ENCODE measurements around the gene PBX3. TPM values are rescaled to one million over a fixed set of nuclear protein-coding genes. Genes with fewer than 3 reads are reported as not detected.

PBX3 gene
- total and polyA plus RNA-seq, 2 of the 13 experiments (the other 11 are each of a cell fraction or from before 2014, with no cell fraction given), result 6.0 to 11.2 TPM

DNA sequence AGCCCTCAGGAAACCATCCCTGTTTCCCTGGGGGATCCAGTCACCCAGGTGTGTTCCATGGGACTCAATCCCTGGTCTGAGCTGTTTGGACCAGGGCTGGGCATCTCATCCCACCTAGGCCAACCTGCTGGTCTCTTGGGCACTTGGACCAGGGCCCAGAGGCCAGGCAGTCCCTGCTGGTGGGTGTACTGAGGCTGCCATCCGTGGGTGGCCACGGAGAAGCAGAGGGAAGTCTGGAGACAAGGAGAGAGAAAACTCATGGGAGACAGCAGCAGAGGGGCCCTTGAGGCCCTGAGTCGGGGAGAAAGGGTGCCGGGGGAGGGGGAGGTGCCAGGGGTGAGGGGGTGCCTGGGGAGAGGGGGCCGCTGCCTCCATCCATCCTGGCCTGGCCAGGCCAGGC lies 247.8 kb downstream of the PBX3 start:
- no peaks in the 10 kb centered on the region for H3K4me1 ChIP-seq (ENCODE audit: insufficient read depth, low read length)
- CTCF ChIA-PET (ENCODE audit: low intra/inter-chr PET ratio, low total read pairs), result no interaction called here
- in situ Hi-C loops (cut with HindIII; ENCODE audit: extremely low pct_ligation_motif_present, low pct_unique_long_range_greater_than_20kb) (no loop called here), intact Hi-C loops (cut with micrococcal nuclease; ENCODE audit: unreplicated experiment) (no loop called here)
- BruUV-seq (replicated peaks), result no TSS peak
- H3K4me2 ChIP-seq (ENCODE audit: low read depth, low read length), result no peak overlapping the region
- H3K9me3 ChIP-seq (ENCODE audit: low read length), result no peaks in the 10 kb centered on the region
- ATAC-seq, result no peak
- no peak overlapping the region for H3K9ac ChIP-seq (ENCODE audit: insufficient read depth, low read depth, low read length)
- TF ChIP-seq ZKSCAN8 (CRISPR knock-in tag; IDR thresholded peaks at IDR 0.05; ENCODE audit: borderline replicate concordance) (no peak), ZNF841 (CRISPR knock-in tag; IDR thresholded peaks at IDR 0.05; ENCODE audit: borderline replicate concordance) (no peak), RCOR2 (CRISPR knock-in tag; IDR thresholded peaks at IDR 0.05) (no peak), SKI (IDR thresholded peaks at IDR 0.05; ENCODE audit: partially characterized antibody) (no peak), SRSF1 (optimal IDR thresholded peaks at IDR 0.05; ENCODE audit: low read depth, low read length) (no peak), KMT2B (CRISPR knock-in tag; IDR thresholded peaks at IDR 0.05) (no peak), ATF7 (IDR thresholded peaks at IDR 0.05) (no peak), ATF7 (CRISPR knock-in tag; IDR thresholded peaks at IDR 0.05) (no peak), TRIM24 (CRISPR knock-in tag; IDR thresholded peaks at IDR 0.05) (no peak), CEBPB (IDR thresholded peaks at IDR 0.05; ENCODE audit: borderline replicate concordance, low read depth, low read length) (no peak), ZSCAN22 (CRISPR knock-in tag; IDR thresholded peaks at IDR 0.05) (no peak), ZNF124 (CRISPR knock-in tag; IDR thresholded peaks at IDR 0.05) (no peak), MAZ (IDR thresholded peaks at IDR 0.05; ENCODE audit: borderline replicate concordance, low read depth, low read length) (no peak), MAZ (CRISPR knock-in tag; IDR thresholded peaks at IDR 0.05; ENCODE audit: low read depth) (no peak), RBAK (CRISPR knock-in tag; IDR thresholded peaks at IDR 0.05) (no peak), KLF6 (CRISPR knock-in tag; IDR thresholded peaks at IDR 0.05) (no peak)
- TF ChIP-seq, protein P1, sequence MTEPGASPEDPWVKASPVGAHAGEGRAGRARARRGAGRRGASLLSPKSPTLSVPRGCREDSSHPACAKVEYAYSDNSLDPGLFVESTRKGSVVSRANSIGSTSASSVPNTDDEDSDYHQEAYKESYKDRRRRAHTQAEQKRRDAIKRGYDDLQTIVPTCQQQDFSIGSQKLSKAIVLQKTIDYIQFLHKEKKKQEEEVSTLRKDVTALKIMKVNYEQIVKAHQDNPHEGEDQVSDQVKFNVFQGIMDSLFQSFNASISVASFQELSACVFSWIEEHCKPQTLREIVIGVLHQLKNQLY (CRISPR knock-in tag; IDR thresholded peaks at IDR 0.05), result no peak
- TF ChIP-seq, protein P2, sequence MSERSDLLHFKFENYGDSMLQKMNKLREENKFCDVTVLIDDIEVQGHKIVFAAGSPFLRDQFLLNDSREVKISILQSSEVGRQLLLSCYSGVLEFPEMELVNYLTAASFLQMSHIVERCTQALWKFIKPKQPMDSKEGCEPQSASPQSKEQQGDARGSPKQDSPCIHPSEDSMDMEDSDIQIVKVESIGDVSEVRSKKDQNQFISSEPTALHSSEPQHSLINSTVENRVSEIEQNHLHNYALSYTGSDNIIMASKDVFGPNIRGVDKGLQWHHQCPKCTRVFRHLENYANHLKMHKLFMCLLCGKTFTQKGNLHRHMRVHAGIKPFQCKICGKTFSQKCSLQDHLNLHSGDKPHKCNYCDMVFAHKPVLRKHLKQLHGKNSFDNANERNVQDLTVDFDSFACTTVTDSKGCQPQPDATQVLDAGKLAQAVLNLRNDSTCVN (CRISPR knock-in tag; IDR thresholded peaks at IDR 0.05; ENCODE audit: borderline replicate concordance), result no peak
- TF ChIP-seq, protein P3, sequence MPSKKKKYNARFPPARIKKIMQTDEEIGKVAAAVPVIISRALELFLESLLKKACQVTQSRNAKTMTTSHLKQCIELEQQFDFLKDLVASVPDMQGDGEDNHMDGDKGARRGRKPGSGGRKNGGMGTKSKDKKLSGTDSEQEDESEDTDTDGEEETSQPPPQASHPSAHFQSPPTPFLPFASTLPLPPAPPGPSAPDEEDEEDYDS (CRISPR knock-in tag; IDR thresholded peaks at IDR 0.05), result no peak
- TF ChIP-seq, protein P4, sequence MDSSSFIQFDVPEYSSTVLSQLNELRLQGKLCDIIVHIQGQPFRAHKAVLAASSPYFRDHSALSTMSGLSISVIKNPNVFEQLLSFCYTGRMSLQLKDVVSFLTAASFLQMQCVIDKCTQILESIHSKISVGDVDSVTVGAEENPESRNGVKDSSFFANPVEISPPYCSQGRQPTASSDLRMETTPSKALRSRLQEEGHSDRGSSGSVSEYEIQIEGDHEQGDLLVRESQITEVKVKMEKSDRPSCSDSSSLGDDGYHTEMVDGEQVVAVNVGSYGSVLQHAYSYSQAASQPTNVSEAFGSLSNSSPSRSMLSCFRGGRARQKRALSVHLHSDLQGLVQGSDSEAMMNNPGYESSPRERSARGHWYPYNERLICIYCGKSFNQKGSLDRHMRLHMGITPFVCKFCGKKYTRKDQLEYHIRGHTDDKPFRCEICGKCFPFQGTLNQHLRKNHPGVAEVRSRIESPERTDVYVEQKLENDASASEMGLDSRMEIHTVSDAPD (CRISPR knock-in tag; IDR thresholded peaks at IDR 0.05), result no peak
- H4K20me1 ChIP-seq (ENCODE audit: insufficient read depth, low read length), result no peaks in the 10 kb centered on the region
- H3K27ac ChIP-seq (ENCODE audit: extremely low read length, insufficient read depth, low read length), result no peak overlapping the region
- no peaks in the 10 kb centered on the region for H3K79me2 ChIP-seq (ENCODE audit: insufficient read depth, low read length)
- no peak for FAIRE-seq
- 4% methylated on average over 4 of the region's 5 CpGs for WGBS (ENCODE audit: low lambda C conversion rate)
- H3K27me3 ChIP-seq (ENCODE audit: control insufficient read depth in 1 of 2, insufficient read depth in 2 of 2, low read length in 2 of 2), result peaks cover 4 to 39% of the 10 kb centered on the region in 2 experiments; a peak in 3 of 5 replicates
- H3K4me3 ChIP-seq (replicated peaks in 1 of 3; ENCODE audit: insufficient read depth in 1 of 3, low read depth in 2 of 3, low read length in 3 of 3), result no peak overlapping the region
- no peak for DNase-seq (ENCODE audit: low spot score)
- POLR2A ChIA-PET, result no interaction called here
- no peaks in the 10 kb centered on the region for H3K36me3 ChIP-seq (replicated peaks in 1 of 2; ENCODE audit: control insufficient read depth in 1 of 2, insufficient read depth in 2 of 2, low read length in 2 of 2)
- H2AFZ ChIP-seq (ENCODE audit: low read length), result no peak overlapping the region

Measured in HepG2 (cell line).